ENCODE measurements around the gene LYPLA2.

- no peak for TF ChIP-seq SIN3A (IDR thresholded peaks at IDR 0.05; ENCODE audit: low read depth)
- TF ChIP-seq, protein P1, sequence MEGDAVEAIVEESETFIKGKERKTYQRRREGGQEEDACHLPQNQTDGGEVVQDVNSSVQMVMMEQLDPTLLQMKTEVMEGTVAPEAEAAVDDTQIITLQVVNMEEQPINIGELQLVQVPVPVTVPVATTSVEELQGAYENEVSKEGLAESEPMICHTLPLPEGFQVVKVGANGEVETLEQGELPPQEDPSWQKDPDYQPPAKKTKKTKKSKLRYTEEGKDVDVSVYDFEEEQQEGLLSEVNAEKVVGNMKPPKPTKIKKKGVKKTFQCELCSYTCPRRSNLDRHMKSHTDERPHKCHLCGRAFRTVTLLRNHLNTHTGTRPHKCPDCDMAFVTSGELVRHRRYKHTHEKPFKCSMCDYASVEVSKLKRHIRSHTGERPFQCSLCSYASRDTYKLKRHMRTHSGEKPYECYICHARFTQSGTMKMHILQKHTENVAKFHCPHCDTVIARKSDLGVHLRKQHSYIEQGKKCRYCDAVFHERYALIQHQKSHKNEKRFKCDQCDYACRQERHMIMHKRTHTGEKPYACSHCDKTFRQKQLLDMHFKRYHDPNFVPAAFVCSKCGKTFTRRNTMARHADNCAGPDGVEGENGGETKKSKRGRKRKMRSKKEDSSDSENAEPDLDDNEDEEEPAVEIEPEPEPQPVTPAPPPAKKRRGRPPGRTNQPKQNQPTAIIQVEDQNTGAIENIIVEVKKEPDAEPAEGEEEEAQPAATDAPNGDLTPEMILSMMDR (IDR thresholded peaks at IDR 0.05 in 2 of 3, conservative IDR thresholded peaks at IDR 0.05 in 1 of 3; ENCODE audit: borderline replicate concordance in 1 of 3, insufficient read depth in 1 of 3, low read depth in 2 of 3, low read length in 2 of 3), result no peak
Observed at GRCh38 chr1:23784846-23785245, 6.1 kb upstream of the LYPLA2 start.
